Prostate gland (tissue), 2 donors: ENCODE data around the gene B3GNT4. TPM values are rescaled to one million over a fixed set of nuclear protein-coding genes. Genes with fewer than 3 reads are reported as not detected.

Experiments used
- DNase-seq: peaks from one replicate; pipeline ENCODE4 v3.0.0-alpha.2; 2019; ENCODE audit warnings: low spot score
- H3K27ac ChIP-seq, 2 donors: fragments of 200-600 bp; sonication (generic); 2 replicates each; pipeline ENCODE4 v1.5.1; 2017 to 2019
- H3K27me3 ChIP-seq: fragments of 200-600 bp; sonication (generic); replicated peaks from 2 replicates; pipeline ENCODE4 v1.5.1; 2019; ENCODE audit not compliant: insufficient read depth
- H3K36me3 ChIP-seq, 2 donors: fragments of 200-600 bp; sonication (generic); 1 replicate in 1 of 2; 2 replicates in 1 of 2; pipeline versions ENCODE4 v1.5.1 to v1.8.1; 2017 to 2019
- H3K4me1 ChIP-seq: fragments of 200-600 bp; sonication (generic); replicated peaks from 2 replicates; pipeline ENCODE4 v1.5.1; 2019
- H3K4me3 ChIP-seq, 2 donors: fragments of 200-600 bp; sonication (generic); 2 replicates each; pipeline ENCODE4 v1.5.1; 2017 to 2019
- H3K9me3 ChIP-seq: fragments of 200-600 bp; sonication (generic); 2 replicates; pipeline ENCODE4 v1.5.1; 2017
- POLR2A ChIP-seq: fragments of 450-650 bp; IDR thresholded peaks from one replicate; pipeline ENCODE4 v1.6.1; 2016; ENCODE audit warnings: antibody characterized with exemption, mild to moderate bottlenecking
- POLR2AphosphoS5 ChIP-seq: sonication (generic); formaldehyde crosslinking; IDR thresholded peaks from one replicate; pipeline ENCODE4 v1.6.1; 2017; ENCODE audit warnings: antibody characterized with exemption
- WGBS: methylation state at CpG from one replicate; pipeline ENCODE4 v1.1.5; 2018; 5-methylcytosine and 5-hydroxymethylcytosine counted together
- intact Hi-C: fragments of 100-400 bp; cut with DNase I; formaldehyde crosslinking; loops from one replicate; pipeline ENCODE4 v1.14.2; 2022
- total RNA-seq, 2 donors: library from RNA; depleted of rRNA; stranded (reverse); fragments of >200 nt; gene quantifications; one replicate each; pipeline ENCODE4 v1.1.0, GENCODE V29; 2016
- TF ChIP-seq, protein P1 (sequence below), 4 experiments: fragments of 200-600 bp in 2 of 4; fragments of 450-650 bp in 2 of 4; sonication (generic) in 2 of 4; IDR thresholded peaks; 1 replicate in 3 of 4; 2 replicates in 1 of 4; pipeline ENCODE4 v1.5.1; 2016 to 2019; ENCODE audit warnings: antibody characterized with exemption in 4 of 4, mild to moderate bottlenecking in 2 of 4, moderate library complexity in 2 of 4

Gene B3GNT4
- total RNA-seq, 2 donors from 2014 or later: 0.64 to 5.1 TPM

DNA sequence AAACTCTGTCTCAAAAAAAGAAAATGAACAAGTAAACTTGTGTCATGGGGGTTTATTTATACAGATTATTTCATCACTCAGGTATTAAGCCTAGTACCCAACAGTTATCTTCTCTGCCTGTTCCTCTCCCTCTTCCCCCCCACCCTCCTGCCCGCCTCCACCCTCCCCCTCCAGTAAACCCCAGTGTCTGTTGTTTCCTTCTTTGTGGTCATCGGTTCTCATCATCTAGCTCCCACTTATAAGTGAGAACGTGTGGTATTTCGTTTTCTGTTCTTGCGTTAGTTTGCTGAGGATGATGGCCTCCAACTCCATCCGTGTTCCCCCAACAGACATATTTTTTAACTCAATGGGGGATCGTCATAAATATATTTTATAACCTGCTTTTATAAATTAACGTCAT, 41.8 kb upstream of the B3GNT4 start:
- TF ChIP-seq POLR2AphosphoS5 (no peak), POLR2A (no peak)
- TF ChIP-seq, protein P1, sequence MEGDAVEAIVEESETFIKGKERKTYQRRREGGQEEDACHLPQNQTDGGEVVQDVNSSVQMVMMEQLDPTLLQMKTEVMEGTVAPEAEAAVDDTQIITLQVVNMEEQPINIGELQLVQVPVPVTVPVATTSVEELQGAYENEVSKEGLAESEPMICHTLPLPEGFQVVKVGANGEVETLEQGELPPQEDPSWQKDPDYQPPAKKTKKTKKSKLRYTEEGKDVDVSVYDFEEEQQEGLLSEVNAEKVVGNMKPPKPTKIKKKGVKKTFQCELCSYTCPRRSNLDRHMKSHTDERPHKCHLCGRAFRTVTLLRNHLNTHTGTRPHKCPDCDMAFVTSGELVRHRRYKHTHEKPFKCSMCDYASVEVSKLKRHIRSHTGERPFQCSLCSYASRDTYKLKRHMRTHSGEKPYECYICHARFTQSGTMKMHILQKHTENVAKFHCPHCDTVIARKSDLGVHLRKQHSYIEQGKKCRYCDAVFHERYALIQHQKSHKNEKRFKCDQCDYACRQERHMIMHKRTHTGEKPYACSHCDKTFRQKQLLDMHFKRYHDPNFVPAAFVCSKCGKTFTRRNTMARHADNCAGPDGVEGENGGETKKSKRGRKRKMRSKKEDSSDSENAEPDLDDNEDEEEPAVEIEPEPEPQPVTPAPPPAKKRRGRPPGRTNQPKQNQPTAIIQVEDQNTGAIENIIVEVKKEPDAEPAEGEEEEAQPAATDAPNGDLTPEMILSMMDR (IDR thresholded peaks at IDR 0.05): no peak
- no peaks in the 10 kb centered on the region for H3K27me3 ChIP-seq
- no peaks in the 10 kb centered on the region for H3K36me3 ChIP-seq
- no peak overlapping the region for H3K27ac ChIP-seq
- no peak for DNase-seq
- H3K9me3 ChIP-seq: no peaks in the 10 kb centered on the region
- H3K4me3 ChIP-seq: no peak overlapping the region
- WGBS: 62% methylated on average over 8 of the region's 8 CpGs
- H3K4me1 ChIP-seq: no peaks in the 10 kb centered on the region
- intact Hi-C loops: no loop called here

DNA sequence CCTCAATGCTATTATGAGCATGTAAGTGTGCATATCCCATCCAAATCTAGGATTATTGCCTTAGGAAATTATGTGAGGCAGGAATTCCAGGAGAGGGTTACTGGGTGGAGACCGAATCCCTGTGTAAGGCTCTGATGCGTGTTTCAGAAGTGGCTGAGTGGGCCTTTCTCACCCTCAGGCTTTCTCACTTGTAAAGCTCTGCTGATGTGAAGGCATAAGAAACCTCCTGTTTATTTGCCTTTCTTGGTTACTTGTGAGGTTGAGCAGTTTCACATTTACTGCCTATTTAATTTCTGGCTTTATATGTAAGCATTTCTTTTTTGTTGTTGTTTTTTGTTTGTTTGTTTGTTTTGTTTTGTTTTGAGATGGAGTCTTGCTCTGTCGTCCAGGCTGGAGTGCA, 40.5 kb upstream of the B3GNT4 start:
- intact Hi-C loops: no loop called here
- no peak for TF ChIP-seq POLR2AphosphoS5
- no peak for TF ChIP-seq POLR2A
- TF ChIP-seq, protein P1 (IDR thresholded peaks at IDR 0.05): no peak
- H3K36me3 ChIP-seq: no peaks in the 10 kb centered on the region
- H3K4me3 ChIP-seq: no peak overlapping the region
- H3K4me1 ChIP-seq: no peaks in the 10 kb centered on the region
- DNase-seq: no peak
- 88% methylated on average over 3 of the region's 3 CpGs for WGBS
- H3K27ac ChIP-seq: no peak overlapping the region
- no peaks in the 10 kb centered on the region for H3K9me3 ChIP-seq
- H3K27me3 ChIP-seq: no peaks in the 10 kb centered on the region

DNA sequence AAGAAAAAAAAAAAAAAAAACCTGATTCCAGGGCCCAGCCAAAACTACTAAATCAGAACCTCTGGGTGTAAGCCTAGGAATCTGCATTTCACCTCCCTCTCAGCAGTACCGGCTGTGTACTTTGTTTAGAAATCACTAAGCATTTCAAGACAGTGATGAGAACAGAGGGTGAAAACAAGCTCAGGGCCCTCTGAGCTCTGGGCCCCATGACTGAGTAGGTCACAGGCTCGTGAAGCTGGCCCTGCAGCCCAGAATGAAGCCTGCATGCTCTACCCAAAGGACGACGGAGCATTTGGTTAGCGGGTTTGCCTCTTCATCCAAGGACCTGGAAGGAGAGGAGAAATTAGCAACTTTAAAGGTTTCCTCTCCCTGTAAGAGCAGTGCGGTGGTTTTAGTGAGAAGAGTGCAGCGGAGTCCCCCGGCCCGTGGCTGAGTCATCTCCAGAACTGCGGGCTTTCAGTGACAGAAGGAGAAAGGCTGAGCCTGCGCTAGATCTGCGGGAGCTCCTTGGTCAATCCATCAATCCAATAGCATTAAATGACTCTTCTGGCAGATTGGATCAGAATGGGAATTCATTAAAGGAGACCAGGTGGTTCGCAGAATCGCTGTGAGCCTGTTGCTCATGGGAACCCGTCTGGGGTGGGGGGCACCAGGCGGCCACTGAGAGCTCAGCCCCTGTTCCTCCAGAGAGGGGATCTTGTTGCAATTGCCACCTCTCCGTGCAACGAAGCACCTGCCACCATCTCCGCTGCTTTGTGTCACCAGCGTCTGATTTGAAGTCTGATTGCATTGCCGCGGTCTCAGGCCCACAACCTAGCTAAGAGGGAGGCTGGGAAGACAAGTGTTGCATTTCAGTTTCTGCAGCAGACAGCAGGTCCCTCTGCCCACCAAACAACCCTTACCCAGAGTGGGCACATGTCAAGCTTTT, 36.8 kb upstream of the B3GNT4 start:
- Histone ChIP-seq H3K36me3 (no peaks in the 10 kb centered on the region), H3K9me3 (no peaks in the 10 kb centered on the region), H3K4me1 (no peaks in the 10 kb centered on the region), H3K27me3 (no peaks in the 10 kb centered on the region), H3K4me3 (no peak overlapping the region), H3K27ac (no peak overlapping the region)
- intact Hi-C loops: no loop called here
- WGBS: 84% methylated on average over 22 of the region's 22 CpGs
- DNase-seq: no peak
- TF ChIP-seq POLR2AphosphoS5: no peak
- TF ChIP-seq, protein P1 (IDR thresholded peaks at IDR 0.05): no peak

DNA sequence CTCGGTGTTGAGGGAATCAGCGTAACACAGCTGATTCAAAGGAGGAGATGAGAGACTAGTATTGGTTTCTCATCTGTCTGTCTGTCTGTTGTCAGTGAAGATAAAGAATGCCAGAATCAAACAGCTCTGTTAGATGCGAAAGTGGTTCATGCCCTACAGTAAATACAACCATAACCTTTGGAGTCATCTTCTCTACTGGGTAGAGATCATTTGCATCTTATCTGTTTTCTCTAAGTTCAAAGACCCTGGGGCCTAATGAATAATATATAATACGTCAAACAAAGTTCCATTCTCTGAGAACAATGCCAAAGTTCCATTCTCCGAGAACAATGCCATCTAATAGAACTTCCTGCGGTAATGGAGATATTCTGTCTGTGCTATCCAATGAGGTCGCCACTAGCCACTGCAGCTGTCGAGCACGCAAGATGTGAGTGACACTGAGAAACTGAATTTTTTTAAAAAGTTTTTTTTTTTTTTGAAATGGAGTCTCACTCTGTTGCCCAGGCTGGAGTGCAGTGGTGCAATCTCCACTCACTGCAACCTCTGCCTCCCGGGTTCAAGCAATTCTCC, 36.1 kb upstream of the B3GNT4 start:
- intact Hi-C loops: no loop called here
- TF ChIP-seq POLR2A: no peak
- TF ChIP-seq POLR2AphosphoS5: no peak
- TF ChIP-seq, protein P1 (IDR thresholded peaks at IDR 0.05): no peak
- no peaks in the 10 kb centered on the region for H3K36me3 ChIP-seq
- no peaks in the 10 kb centered on the region for H3K9me3 ChIP-seq
- H3K27ac ChIP-seq: no peak overlapping the region
- no peaks in the 10 kb centered on the region for H3K4me1 ChIP-seq
- 87% methylated on average over 10 of the region's 10 CpGs for WGBS
- DNase-seq: no peak
- H3K4me3 ChIP-seq: no peak overlapping the region
- H3K27me3 ChIP-seq: no peaks in the 10 kb centered on the region
